Measurements from ENCODE around the gene HCN2.
A peak's percentile ranks its signal among the peaks of the same experiment; 100 is the strongest.

HCN2 gene

DNA sequence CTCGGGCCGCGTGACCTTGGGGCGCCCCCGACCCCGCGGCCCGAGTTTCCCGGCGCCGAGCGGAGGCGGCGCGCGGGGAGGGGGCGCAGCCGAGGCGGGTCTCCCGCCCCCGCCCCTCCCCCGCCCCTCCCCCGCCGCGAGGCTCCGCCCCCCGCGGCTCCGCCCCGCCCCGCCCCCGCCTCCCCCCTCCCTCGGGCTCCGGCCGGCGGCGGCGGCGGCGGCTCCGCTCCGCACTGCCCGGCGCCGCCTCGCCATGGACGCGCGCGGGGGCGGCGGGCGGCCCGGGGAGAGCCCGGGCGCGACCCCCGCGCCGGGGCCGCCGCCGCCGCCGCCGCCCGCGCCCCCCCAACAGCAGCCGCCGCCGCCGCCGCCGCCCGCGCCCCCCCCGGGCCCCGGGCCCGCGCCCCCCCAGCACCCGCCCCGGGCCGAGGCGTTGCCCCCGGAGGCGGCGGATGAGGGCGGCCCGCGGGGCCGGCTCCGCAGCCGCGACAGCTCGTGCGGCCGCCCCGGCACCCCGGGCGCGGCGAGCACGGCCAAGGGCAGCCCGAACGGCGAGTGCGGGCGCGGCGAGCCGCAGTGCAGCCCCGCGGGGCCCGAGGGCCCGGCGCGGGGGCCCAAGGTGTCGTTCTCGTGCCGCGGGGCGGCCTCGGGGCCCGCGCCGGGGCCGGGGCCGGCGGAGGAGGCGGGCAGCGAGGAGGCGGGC is at the start of gene HCN2:
Gene HCN2, plus strand, starts transcription at position 189 of the 703 bp plus-strand sequence. Its CDS starts 65 bp downstream, at position 254.
- no peak for DNase-seq

DNA sequence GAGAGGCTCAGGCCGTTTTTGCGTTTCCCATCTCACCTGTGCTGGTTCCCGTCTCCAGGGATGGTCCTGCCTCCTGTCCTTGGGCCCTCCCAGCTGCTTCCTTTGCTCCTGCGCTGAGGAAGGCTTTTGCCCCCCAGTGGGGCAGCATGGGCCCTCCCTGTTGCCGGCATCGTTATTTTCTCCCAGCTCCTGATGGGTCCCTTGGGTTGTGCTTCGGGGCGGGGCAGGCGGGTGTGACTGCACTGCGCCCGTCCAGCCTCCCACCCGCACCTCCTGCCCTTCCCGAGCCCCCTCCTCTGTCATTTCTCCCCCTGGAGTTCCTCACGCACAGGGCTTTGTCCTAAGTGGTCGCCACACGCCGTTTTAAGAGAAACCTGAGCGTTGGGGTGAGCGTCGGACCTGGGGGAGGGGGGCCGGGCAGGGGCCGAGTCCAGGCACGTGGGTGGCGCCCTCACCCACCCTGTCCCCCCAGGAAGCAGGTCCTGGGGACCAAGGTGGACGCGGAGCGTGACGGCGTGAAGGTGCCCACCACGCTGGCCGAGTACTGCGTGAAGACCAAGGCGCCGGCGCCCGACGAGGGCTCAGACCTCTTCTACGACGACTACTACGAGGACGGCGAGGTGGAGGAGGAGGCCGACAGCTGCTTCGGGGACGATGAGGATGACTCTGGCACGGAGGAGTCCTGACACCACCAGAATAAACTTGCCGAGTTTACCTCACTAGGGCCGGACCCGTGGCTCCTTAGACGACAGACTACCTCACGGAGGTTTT is 48.6 kb upstream of the HCN2 start:
- no peak for DNase-seq

DNA sequence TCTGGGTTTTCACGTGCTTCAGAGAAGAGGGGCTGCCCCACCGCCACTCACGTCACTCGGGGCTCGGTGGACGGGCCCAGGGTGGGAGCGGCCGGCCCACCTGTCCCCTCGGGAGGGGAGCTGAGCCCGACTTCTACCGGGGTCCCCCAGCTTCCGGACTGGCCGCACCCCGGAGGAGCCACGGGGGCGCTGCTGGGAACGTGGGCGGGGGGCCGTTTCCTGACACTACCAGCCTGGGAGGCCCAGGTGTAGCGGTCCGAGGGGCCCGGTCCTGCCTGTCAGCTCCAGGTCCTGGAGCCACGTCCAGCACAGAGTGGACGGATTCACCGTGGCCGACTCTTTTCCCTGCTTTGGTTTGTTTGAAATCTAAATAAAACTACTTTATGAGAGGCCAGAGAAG is 48.0 kb upstream of the HCN2 start:
- DNase-seq, result no peak

DNA sequence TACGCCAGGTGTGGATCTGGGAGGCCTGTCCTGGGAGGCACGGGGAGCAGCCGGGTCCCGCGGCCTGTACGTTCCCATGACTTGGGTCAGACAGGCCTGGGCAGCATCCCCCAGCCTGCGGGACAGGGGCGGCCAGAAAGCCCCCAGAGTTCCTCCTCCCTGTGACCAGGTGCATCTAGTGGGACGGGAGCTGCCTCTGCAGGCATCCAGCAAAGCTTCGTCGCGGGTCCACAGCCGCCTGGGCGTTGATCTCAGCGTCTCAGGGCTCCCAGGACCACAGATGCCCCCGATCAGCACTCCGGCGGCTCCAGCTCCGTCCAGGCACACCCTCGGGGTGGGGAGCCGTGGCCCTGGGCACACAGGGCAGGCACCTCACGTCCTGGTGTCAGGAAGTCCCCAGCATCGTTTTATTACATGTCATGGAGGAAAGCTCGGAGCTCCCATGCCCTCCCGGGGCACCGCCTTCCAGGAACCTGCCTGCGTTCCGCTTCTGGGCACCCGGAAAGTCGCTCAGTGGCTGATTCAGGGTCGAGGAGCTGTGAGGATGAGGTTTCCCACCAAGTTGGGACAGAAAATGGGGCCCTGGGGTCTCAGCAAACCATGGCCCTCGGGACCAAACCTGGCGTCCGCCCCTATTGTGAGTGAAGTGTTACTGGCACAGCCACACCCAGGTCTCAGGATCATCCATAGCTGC is 47.4 kb upstream of the HCN2 start:
- DNase-seq, result no peak

DNA sequence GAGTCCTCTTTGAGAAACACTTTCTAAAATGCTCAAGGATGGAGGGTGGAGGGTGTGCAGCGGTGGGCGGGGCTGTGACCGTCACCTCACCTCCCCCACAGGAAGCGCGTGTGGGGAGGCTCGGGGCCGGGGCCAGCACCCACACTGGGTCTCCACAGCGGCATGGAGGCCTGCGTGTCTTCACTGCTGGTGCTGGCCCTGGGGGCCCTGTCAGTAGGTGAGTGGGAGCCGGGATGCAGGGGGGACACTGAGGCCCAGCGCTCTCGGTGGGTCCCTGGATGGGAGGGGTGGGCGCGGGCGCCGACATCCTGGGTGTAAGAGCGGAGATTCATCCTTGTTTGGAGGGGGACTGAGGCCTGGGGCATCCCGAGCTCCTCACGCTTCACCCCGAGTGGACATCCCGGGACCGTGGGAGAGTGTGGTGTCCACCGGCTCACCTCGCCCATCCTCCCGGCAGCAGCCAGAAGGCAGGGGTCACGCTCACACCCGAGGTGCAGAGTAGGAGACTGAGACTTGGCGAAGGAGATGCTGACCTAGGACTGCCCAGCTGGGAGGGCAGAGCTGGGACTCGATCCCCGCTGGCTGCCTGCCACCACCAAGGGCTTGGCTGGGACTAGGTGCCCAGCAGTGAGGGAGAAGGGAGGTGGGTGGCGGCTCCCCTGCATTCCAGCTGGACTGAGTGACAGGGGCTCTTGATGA is 45.6 kb upstream of the HCN2 start, which contains the start of gene GZMM:
Gene GZMM, plus strand, starts transcription at position 144 of the 699 bp plus-strand sequence. Its CDS starts 19 bp downstream, at position 163.
- no peak for DNase-seq

DNA sequence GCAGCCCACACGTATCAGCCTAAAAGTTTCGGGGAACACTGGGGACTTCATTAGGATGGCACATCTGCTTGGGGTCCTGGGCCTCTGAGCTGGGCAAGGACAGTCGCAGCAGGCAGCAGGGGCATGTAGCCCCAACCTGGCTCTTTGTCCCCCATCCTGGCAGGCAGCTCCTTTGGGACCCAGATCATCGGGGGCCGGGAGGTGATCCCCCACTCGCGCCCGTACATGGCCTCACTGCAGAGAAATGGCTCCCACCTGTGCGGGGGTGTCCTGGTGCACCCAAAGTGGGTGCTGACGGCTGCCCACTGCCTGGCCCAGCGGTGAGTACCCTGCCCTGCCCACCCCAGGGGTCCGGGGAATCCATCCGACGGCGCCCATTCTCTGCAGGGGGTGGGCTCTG is 42.6 kb upstream of the HCN2 start:
- no peak for DNase-seq

DNA sequence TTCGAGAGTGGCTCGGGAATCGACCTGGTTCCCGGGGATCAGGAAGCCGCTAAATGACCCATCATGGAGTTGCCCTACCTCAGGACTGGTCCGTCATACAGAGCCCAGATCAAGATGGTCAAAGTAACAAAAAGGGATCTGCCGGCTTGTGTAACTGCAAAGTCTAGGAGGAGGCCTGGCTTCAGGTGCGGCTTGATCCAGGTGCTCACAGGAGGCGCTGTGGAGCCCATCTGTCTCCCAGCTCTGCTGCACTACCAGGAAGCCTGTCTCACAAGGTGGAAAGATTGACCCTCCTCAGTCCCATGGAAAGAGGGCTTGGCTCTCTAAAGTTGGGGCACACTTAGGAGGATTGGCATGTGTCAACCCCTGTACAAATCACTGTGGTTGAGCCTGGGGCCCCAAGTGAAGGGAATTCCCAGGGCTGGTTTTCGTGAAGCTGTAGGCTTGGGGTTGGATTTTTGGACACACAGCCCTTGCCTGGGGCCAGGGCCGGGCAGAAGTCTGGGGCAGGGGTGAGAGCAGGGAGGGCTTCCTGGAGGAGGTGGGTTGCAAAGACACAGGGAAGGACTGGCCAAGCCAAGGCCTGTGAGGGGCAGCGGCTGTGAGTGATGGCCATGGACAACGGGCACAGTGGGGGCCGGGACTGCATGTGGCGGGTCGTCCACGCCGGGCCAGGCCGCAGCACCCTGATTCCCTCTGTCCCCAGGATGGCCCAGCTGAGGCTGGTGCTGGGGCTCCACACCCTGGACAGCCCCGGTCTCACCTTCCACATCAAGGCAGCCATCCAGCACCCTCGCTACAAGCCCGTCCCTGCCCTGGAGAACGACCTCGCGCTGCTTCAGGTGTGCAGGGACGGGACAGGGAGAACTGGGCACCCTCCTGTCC is 41.6 kb upstream of the HCN2 start:
- no peak for DNase-seq

DNA sequence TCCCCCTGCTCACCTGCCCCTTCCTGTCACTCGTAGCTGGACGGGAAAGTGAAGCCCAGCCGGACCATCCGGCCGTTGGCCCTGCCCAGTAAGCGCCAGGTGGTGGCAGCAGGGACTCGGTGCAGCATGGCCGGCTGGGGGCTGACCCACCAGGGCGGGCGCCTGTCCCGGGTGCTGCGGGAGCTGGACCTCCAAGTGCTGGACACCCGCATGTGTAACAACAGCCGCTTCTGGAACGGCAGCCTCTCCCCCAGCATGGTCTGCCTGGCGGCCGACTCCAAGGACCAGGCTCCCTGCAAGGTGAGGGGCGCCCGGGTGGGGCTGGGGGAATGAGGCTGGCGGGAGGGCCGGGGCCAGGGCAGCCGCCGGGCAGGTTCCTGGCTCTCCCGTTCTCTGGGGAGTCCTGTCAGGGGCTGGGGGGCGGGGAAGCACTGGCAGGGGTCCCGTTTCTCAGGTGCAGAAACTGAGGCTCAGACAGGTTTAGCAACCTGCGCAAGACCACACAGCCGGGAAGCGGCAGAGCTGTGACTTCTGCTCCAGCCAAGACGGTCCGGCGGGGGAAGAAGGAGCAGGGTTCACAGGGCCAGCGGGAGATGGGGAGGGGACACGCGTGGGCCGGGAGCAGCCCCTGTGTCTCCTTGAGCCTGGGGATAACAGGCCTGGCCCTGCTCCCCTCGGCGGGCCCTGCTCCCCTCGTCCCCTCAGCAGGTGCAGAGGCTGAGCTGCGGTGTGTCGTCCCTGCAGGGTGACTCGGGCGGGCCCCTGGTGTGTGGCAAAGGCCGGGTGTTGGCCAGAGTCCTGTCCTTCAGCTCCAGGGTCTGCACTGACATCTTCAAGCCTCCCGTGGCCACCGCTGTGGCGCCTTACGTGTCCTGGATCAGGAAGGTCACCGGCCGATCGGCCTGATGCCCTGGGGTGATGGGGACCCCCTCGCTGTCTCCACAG is 40.5 kb upstream of the HCN2 start:
- no peak for DNase-seq

DNA sequence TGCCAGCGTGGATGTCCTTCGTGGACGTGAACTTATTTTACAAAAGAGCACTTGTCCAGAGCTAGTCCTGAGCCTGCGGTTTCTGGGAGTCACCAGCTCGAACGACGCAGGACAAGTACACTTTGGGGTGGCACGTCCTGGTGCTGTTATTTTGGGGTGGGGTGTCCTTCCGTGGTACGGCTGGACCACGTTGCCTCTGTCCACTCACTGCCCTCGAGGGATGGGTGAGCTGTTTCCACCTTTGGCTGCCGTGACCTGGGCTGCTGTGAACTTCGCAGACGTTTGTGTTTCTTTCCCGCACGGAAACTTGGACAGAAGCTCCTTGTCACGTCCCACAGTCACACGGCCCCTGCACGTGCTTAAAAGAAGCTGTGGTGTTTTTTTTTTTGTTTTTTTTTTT is 34.9 kb upstream of the HCN2 start:
- no peak for DNase-seq

DNA sequence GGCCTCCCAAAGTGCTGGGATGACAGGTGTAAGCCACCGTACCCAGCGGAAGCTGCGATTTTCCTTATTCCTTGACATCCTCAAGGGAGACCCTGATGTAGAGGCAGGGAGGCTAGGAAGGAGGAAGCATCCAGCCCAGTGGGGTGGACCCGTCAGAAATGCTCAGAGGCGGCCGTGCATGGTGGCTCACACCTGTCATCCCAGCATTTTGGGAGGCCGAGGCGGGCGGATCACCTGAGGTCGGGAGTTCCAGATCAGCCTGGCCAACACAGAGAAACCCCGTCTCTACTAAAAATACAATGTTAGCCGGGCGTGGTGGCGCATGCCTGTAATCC is 34.2 kb upstream of the HCN2 start:
- no peak for DNase-seq

DNA sequence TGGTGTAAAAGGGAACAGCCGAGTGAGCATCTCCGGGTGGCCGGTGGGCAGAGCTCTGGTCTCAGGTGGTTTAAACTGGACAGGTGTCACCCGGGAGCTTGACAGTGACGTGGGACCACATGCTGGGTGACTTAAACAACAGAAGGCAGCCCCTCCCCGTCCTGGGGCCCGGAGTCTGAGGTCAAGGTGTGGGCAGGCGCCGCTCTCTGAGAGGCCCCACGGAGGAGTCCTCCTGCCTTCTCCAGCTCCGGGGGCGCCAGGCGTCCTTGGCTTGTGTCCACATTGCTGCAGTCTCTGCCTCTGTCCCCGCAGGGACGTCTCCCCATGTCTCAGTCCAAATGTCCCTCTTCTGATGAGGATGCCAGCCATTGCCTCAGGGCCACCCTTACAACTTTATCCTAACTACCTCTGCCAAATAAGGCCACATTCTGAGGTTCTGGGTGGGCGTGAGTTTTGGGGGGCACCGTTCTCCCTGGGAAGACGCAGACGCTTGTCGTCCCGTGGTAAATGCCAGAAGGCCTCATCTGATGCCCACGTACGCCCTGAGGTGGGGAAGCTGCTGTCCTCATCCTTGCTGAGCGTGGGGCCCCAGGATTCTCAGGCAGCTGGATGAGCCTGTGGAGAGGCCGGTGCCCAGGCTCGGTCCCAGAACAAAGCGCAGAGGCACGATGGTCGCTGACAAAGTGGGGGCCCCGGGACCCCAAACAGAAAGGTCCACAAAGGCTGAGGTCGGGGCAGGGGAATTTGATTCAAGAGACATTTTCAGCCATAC is 32.9 kb upstream of the HCN2 start:
- DNase-seq, result peak; percentile 40

DNA sequence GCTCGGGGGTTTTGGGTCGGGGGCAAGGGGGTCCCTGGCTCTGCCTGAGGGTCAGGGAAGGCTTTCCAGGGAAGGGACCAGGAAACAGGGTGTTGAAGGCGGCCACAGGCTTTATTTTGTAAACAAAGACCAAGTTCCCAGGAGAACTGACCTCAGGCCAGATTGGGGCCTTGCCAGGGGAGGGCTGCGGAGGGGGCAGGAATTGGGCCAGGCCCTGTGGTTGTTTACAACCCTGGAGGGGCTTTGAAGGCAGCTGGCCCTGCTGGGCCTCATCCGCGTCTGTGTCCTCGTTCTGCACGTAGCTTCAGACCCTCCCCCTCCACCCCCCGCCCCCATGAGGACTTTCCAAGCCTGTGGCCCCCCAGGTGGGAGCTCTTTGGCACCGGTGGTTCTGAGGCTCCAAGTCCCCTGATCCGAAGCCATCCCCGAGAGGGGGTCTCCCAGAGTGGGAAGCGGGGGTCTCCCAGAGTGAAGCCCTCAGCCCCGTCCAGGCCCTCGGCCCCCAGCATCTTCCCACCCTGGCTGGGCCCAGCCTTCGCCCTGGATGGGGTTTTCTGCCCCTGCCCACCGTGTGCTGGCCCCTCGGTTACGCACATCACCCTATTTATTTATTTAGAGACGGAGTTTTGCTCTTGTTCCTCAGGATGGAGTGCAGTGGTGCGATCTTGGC is 30.8 kb upstream of the HCN2 start:
- no peak for DNase-seq

DNA sequence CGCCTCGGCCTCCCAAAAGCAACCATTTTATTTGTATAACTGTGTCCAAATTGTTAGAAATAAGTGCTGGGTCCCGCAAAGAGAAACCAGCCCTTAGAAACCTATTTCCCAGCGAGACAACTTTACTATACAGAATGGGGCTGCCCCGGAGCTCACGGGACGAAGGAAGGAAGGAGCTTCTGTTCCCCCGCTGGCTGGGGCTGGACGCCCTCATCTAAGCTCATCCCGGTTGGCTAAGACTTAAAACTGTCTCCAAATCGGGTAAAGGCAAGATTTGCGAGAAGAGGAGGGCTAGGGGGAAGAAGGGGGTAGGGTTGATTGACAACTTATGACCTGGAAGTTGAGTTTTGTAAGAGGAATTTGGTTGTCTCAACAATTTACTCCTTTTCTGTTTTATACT is 29.6 kb upstream of the HCN2 start:
- DNase-seq, result peak; percentile 51

DNA sequence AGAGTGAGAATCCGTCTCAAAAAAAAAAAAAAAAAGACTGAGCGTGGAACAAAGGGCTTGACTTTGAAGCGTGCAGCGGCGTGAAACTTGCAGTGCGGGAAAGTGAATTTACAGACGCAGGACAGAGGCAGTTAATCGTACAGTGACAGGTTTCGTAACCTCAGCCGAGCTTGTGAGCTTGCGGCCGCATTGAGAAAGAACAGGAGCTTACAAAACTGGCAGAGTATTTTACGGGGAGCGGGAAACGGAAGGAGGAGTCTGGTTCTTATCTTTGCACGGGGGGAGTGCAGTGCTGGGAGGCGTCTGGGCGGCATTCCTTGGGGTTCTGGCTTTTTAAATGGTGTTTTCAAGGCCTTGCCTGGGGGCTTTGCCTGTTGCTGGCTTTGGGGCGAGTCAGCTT is 23.3 kb upstream of the HCN2 start:
- peak; percentile 100 for DNase-seq

DNA sequence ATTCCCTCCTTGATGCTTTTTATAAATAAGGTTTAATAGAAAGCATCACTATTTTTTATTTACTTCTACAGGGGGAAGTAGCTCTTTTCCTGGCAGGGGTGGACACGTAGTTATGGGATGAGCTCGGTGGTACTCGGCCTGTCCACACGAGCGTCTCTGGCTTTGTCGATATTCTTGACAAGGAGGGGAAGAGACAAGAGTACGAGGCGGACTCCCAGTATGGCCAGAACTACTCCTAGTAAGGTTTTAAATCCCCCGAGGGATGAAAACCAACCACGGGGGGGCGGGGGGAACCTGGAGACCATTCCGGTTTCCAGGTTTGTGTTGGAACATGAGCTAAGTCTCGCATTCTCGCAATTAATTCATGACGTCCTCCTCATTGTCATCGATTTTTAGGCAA is 22.8 kb upstream of the HCN2 start:
- peak; percentile 64 for DNase-seq

DNA sequence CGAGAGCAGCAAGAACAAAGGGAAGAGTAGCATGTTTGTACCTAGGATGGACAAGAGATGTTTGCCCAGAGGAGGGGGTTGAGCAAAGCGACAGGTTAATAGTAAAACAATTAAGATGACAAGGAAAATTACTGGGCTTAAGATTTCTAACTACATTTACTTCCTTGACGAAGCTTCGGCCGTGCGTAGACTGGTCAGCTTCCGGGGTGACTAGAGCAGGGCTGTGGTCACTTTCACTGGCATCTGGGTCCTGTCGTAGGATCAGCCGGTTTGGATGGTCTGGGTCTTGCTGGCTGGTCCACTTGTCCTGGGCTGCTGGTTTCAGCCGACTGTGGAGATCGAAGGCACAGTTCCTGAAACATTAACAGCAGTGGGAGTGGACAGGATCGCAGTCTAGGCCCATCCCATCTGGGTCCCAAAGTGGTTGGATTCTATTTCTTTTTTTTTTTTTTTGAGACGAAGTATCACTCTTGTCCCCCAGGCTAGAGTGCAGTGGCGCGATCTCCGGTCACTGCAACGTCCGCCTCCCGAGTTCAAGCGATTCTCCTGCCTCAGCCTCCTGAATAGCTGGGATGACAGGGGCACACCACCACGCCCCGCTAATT is 22.3 kb upstream of the HCN2 start:
- DNase-seq, result peak; percentile 52

DNA sequence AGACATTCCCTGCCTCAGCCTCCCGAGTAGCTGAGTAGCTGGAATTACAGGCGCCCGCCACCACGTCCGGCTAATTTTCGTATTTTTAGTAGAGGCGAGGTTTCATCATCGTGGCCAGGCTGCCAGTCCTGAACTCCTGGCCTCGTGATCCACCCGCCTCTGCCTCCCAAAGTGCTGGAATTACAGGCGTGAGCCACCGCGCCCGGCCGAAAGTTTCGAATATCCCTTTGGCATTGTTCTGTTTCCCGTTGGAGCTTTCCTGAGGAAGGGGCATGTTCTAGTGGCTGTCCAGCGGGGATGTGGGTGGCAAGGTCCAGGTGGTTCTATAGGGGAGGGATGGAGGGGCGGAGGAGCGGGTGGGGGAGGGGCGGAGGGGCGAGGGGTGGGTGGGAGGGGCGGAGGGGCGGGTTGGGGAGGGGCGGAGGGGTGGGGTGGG is 19.4 kb upstream of the HCN2 start:
- peak; percentile 64 for DNase-seq

DNA sequence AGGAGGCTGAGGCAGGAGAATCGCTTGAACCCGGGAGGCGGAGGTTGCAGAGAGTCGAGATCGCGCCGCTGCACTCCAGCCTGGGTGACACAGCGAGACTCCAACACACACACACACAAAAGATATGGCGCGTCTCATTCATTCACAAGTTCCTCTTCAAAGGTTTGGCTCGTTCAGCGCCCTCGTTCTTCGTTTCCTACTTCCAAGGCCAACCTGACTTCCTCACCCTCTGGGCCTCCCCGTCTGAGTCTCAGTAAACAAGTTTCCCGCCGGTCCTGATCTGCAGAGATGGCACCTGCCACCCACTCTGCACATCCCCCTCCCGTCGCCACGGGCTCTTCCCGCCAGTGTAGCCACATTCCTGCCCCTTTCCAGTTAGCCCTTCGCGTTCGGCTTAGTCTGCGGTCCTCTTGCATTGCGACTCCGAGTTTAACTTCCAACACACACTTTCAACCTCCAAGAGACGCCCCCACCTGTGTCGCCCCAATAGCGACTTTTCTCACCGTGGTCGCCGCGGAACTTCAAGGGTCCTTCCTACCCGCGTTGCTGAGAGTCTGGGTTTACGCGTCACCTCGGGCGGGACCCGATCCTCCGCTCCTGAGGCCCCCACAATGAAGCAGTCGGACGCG is 18.6 kb upstream of the HCN2 start:
- DNase-seq, result peak; percentile 84

DNA sequence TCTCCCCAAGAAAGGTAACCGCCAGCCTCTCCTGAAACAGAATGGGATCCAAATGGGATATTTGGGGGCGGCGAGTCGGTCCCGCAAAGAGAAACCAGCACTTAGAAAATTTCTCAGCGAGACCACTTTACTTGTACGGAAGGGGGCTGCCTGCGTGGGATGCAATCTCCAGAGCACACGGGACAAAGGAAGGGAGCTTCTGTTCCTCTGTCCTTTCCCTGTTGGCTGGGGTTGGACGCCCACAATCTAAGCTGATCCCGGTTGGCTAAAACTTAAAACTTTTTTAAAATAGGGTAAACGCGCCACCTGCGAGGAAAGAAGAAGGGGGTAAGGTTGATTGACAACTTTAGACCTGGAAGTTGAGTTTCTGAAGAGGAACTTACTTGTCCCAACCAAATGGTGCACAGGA is 18.1 kb upstream of the HCN2 start:
- DNase-seq, result peak; percentile 69
